Left renal pelvis (tissue), 4 donors: ENCODE measurements around the gene WFDC8. TPM values are rescaled to one million over a fixed set of nuclear protein-coding genes. Genes with fewer than 3 reads are reported as not detected.
"Not testable (repeated sequence)": the region's sequence is repeated elsewhere in the genome, so short reads cannot be mapped to it uniquely, and the experiment has no call there.

Experiments used
- DNase-seq, 4 donors: peaks; one replicate each; pipeline ENCODE4 v3.0.0-alpha.2; 2013; ENCODE audit warnings: low read depth in 4 of 4, low spot score in 3 of 4
- polyA plus RNA-seq, 4 donors: library from polyadenylated mRNA; unstranded; fragments of 120-200 nt; gene quantifications; one replicate each; pipeline ENCODE4 v1.2.1, GENCODE V29; 2013; ENCODE audit not compliant: insufficient read length in 4 of 4

Gene WFDC8
- under 1 TPM in 3 of 4 donors, not detected in 1; 0.14 to 0.21 (median 0.14) TPM for polyA plus RNA-seq

DNA sequence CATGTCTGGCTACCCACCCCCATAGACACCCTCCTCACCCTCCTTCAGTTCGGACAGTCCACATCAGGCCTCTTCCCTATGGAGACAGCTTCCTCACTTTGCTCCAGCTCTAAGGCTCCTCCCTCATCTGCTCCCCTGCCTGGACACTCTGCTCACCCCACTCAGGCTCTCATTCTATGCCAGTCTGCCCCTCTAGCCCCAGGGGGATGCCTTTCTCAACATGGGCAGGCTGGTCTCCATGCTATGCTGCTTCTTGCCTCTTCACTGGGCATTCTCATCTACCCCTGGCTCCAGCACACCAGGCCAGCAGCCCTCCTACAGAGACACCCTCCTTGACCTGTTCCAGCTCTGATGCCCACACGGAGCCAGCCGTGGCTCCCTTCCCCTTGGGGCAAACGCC is at the start of gene WFDC8:
Gene WFDC8 (minus strand): TSS at position 101 of the 400 bp plus-strand sequence. CDS start 37 bp downstream, at position 64.
- no peak for DNase-seq

DNA sequence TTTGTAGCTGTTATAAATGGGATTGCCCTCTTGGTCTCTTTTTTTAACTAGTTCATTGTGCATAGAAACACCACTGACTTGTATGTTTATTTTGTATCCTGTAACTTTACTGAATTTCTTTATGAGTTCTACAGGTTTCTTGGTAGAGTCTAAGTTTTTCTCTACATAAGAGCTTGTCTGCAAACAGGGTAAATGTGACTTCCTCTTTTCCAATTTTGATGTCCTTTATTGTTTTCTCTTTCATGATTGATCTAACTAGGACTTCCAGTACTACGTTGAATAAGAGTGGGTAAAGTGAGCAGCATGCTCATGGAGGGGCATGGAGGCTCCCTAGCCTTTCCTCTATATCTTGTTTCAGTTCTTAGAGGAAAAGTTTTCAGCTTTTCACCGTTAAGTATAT is 47.5 kb upstream of the WFDC8 start:
- DNase-seq: no peak

DNA sequence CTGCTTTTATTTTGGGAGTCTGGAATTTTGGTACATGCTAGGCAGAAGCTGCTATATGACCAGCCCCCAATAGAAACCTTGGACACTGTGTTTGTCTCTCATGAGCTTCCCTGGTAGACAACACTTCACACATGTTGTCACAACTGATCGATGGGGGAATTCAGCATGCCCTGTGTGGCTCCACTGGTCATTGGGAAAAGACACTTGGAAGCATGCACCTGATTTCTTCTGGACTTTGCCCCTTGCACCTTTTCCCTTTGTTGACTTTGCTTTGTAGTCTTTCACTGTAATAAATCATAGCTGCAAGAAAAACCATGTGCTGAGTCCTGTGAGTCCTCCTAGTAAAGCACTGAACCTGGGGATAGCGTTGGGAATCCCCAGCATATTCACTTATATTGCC is 42.5 kb upstream of the WFDC8 start:
- no peak for DNase-seq

DNA sequence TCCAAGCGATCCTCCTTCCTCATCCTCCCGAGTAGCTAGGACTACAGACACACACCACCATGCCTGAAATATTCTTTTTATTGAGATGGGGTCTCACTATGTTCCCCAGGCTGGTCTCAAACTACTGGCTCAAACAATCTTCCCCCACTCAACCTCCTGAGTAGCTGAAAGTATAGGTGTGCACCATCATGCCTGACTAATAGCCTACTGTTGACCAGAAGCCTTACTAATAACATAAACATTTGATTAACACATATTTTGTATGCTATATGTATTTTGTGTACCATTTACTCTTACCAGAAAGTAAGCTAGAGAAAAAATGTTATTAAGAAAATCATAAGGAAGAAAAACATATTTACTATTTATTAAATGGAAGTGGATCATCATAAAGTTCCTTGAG is 38.5 kb upstream of the WFDC8 start:
- no peak for DNase-seq

DNA sequence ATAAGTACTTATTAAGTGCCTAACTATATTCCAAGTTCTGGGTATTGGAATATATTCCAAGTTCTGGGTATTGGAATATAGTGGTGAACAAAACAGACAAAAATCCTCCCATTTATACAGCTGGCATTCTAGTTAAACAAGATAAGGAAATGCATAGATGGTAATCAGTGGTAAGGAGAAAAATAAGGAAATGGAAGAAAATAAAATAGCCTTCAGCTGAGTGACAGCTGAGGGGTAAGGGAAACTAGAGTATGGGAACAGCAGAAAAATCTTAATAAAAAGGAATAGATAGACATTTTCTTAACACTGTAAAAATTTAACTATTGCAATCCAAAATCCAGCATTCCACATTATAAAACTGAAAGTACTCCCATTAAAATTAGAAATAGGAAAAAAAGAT is 33.2 kb upstream of the WFDC8 start:
- no peak for DNase-seq

DNA sequence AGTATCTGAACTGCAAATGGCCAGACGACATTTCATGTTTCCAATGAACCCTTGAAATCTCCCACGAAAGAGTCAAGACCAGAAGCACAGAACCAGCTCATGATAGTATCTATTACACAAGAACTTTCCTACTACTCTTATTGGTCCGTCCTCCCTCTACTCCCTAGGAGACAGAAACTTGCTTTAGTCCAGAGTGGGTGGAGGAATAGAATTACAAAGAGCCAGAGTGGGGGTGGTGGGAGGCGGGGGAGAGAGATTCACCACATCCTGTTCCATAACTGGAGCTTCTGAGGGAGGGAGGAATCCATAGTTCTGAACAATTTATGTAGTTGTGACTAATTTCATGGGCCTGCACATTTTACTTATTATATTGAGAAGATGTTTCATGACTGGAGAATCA is 32.0 kb upstream of the WFDC8 start:
- no peak for DNase-seq

DNA sequence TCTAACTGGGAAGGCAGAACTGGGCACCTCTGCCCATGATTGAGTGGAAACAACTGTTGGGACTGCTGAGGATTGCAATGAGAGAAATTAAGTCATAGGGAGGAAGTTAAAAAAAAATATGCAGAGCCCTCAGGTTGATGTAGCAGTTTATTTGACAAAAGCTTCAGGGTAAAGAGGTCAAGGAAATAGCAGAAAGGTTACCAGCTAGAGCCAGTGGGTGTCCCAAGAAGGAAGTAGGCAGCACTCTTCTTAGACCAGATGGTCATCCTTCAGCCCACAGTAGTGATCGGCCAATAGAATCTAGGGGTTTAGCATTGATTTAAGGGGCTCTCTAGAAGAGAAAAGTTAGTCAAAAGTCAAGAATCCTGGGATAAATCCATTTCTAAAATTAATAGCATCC is 28.7 kb upstream of the WFDC8 start:
- no peak for DNase-seq

DNA sequence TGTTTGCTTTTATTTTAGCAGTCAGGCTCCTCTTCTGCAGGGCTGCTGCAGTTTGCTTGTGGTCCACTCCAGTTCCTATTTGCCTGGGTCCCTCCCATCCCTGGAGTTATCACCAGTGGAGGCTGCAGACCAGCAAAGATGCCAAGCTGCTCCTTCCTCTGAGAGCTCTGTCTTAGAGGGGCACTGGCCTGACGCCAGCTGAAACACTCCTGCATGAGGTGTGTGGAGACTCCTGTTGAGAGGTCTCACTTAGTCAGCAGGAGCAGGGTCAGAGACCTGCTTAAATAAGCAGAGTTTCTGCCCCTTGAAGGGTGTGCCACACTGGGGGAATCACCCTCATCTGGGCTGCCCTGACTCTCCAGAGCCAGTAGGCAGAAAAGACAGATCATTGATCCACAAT is 16.2 kb upstream of the WFDC8 start:
- DNase-seq: no peak

DNA sequence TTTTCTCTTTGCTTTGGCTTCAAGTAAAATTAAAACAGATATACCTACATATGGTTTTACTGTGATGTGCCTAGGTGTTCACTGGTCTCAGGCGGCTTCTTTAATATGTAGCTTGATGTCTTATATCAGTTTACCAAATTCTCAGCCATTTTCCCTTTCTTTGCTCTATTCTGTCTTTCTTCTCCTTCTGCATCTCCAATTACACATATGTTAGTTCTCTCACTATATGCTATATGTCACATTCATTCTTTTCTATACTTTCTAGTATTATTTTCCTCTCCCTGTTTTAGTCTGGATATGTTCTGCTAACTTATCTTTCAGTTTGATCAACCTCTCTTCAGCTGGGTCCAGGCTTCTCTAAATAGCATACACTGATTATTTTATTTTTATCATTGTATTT is 14.4 kb upstream of the WFDC8 start:
- no peak for DNase-seq

DNA sequence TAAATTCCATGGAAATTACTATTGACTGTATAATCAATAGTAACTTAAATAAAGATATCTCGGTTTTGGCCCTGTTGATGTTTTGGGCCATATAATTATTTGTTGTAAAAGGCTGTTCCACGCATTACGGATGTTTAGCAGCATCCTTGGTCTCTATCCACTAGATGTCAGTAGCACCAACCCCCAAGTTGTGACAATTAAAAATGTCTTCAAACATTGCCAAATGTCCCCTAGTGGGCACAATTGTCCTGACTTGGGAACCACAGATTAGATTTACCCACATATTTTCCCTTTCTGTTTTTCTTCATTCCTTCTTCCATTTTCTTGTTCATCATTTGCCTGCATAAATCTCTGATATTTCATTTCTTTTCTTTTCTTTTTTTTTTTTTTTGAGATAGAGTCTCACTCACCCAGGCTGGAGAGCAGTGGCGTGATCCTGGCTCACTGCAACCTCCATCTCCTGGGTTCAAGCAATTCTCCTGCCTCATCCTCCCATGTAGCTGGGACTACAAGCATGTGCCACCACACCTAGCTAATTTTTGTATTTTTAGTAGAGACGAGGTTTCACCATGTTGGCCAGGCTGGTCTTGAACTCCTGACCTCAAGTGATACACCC is 13.6 kb upstream of the WFDC8 start:
- DNase-seq: no peak

DNA sequence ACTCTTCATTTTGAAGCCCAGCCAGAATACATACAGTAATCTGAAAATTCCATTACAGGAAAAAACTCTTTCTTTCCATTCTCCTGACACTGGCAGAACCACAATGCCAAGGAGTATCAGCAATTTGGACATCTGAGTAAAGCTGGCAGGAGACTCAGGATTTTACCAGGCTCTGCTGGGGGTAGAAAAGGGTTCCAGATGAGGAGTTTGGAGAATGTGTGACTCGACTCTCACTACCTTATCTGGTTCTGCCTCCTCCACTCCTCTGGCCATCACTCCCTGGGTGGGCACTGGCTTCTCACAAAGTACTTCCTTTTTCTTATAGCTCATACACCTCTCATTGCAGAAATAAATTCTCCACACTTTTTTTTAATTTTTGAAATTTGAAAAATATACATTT is 10.6 kb upstream of the WFDC8 start:
- DNase-seq: no peak

DNA sequence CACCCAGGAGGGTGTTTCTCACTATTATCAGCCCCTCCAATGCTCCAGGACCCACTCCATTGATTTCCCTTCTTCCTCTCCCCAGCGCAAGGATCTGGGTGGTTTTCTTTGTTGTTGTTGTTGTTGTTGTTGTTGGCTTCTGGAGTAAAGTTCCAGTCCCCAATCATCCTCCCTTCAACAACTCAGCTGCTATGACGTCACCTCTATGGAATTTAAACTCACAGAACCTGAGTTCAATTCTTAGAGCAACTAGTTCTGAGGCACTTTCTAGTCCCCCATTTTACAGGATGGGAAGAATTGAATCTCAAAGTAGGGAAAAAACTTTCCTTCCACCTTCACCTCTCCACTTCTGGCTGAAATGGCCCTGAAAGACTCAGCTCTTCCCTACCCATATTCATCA is 9.7 kb upstream of the WFDC8 start:
- DNase-seq: no peak

DNA sequence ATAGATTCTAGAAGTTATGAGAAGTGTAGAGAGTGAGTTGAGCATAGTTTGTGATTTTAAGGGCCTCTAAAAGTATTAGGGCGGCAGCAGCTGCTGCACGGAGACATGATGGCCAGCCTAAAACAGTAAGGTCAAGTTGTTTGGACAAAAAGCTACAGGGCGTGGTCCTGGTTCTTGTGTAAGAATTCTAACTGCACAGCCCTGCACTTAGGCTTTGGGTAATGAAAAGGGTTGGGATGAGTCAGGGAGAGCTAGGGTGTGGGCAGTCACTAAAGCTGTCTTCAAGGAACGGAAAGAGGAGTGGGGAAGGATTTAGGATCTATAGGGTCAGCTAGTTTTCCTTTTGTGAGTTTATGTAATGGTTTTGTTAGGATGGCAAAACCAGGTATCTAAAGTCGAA is 6.9 kb upstream of the WFDC8 start:
- not testable (repeated sequence) for DNase-seq

DNA sequence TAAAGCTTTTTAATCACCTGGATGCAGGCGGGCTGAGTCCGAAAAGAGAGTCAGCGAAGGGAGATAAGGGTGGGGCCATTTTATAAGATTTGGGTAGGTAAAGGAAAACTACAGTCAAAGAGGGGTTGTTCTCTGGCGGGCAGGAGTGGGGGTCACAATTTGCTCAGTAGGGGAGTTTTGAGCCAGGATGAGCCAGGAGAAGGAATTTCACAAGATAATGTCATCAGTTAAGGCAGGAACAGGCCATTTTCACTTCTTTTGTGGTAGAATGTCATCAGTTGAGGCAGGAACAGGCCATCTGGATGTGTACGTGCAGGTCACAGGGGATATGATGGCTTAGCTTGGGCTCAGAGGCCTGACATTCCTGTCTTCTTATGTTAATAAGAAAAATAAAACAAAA is 5.2 kb upstream of the WFDC8 start:
- not testable (repeated sequence) for DNase-seq

DNA sequence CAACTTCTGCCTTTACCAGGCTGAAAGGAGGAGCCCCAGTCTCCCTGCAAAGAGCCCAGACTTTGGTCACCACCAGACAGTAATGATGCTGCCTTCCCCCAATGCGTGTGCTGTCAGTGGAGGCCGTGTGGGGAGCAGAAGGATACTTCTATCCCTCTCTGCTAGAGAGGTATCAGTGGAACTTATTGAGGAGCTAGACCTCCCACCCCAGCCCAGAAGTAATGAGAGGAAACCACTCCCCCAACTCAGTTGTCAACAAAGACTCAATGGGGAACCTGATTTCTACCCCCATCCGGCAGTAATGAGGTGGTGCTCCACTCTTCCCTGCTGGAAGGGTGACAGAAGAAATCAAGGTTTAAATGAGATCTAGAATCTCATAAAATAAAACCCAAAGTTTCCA is 4.4 kb upstream of the WFDC8 start:
- DNase-seq: no peak

DNA sequence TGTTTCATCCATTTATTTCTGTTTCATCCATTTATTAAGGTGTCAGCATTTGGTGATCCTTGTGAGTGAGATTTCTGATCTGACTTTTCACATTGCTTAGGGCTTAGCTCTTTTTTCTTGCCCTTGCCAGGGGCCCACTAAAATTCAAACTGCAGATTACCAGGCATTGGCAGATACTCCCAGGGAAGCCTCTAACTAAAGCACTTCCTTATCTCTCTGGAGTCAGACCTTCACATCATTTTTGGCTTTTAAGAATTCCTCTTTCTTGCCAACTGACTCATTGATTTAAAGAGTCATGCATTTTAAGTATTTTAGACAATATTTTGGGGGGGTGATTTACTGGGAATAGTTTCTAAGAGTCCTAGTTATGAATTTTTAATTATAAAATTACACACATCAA is 2.6 kb upstream of the WFDC8 start:
- DNase-seq: no peak

DNA sequence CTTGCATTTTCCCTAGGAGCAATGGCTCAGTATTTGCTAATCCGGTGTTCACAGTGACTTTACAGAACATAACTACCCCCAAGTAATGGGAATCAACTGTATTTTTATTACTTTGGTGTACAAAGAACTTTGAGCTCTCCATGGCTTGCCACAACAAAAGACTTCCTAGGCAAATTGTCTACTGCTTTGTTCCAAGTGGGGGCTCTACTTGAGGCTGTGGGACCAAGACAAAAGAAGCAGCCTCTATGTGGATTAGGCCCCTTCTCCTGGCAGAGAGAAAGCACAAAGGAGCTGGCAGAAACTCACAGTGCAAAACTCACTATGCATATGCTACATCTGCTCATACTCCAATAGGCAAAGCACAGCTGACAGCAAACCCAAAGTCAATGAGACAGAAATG is 853 bp downstream of the WFDC8 start:
- DNase-seq: no peak

DNA sequence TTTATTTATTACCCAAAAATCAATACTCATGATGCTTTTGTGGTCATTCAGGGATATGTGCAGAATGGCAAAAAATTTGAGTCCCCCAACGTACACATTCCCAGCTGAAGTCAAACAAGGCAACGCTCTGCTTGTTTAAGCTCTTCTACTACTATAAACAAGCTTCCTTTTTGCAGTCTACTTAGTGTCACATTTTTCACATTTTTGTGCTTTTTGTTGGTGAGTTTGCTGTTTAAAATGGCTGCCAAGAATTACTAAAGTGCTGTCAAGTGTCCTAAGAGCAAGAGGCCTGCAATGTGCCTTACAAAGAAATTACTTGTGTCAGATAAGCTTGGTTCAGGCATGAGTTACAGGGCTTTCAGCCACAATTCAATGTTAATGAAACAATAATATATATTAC is 2.1 kb downstream of the WFDC8 start:
- DNase-seq: peak in 2 of 4 donors; percentile 19 to 28

DNA sequence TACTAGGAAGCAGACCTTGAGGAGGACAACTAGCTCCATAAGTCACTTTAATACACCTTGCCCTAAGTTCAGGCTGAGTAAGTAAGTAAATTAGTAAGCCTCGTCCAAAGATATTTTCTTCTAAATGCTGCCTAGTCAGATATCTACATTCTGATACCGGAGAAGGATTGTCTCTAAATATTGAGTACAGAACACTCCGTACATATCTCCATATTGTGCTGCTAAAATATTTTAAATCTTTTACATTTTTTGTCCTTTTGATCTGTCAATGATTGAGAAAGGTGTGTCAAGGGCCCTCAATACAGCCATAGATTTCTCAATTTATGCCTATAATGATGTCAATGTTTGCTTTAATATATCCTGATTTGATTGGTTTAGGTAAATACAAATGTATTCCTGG is 3.2 kb downstream of the WFDC8 start:
- DNase-seq: no peak

DNA sequence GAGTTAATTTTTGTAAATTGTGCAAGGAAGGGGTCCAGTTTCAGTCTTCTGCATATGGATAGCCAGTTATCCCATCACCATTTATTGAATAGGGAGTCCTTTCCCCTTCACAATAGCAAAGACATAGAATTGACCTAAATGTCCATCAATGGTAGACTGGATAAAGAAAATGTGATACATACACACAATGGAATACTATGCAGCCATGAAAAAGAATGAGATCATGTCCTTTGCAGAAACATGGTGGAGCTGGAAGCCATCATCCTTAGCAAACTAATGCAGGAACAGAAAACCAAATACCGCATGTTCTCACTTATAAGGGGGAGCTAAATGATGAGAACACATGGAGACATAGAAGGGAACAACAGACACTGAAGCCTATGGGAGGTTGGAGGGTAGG is 9.4 kb downstream of the WFDC8 start:
- DNase-seq: not testable (repeated sequence)

DNA sequence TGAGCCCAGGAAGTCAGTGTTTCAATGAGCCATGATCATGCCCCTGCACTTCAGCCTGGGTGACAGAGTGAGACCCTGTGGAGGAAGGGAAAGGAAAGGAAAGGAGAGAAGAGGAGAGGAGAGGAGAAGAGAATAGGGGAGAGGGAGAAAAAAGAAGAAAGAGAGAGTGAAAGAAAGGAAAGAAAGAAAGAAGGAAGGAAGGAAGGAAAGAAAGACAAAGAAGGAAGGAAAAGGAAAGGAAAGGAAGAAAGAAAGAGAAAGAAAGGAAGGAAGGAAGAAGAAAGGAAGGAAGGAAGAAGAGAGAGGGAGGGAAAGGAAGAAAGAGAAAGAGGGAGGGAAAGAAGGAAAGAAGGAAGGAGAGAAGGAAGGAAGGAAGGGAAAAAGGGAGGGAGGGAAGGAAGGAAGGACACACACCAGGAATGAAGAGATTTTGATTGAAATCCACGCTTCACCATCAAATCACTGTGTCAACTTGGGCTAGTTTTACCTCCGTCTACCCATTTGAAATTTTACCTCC is 14.3 kb downstream of the WFDC8 start:
- DNase-seq: no peak

DNA sequence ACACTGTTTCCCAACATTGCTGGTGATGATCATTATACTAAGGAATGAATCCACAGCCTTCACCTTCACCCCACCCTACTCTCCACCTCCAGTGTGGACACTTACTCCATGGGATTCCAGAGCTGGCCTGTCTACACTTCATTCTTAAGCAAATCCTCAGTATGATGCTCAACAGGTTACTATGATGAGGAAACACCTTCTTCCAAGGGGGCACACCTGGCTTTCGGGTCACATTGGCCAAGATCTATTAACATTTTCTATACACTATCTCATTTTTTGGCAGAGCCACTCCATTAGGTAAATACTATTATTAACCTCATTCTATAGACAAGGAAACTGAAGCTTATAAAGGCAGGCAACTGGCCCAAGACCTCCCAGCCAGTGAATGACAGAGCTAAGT is 23.9 kb downstream of the WFDC8 start:
- DNase-seq: no peak

DNA sequence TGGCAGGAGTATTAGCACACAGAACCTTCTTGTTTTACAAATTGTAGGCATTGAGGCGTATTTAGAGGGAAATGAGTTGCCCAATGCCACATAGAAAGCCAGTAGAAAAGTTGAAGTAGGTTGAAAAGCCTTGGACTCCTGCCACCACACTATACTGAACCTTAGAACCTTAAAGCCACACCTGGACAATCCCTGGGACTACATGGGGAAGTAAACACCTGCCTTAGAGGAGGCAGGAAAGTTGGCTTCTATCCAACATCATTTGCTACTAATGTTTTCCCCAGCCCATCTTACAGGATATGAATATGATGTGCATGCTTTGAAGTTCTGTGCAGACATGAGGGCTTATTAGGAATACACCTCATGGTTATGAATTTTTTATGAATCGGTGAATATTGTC is 26.6 kb downstream of the WFDC8 start:
- DNase-seq: no peak
